Measurements from ENCODE around the gene BECN2.

- TF ChIP-seq EZH2 (IDR thresholded peaks at IDR 0.05; ENCODE audit: borderline replicate concordance) (no peak), EZH2phosphoT487 (IDR thresholded peaks at IDR 0.05; ENCODE audit: low read depth, severe bottlenecking, unreplicated experiment) (no peak)
- TF ChIP-seq, protein P1, sequence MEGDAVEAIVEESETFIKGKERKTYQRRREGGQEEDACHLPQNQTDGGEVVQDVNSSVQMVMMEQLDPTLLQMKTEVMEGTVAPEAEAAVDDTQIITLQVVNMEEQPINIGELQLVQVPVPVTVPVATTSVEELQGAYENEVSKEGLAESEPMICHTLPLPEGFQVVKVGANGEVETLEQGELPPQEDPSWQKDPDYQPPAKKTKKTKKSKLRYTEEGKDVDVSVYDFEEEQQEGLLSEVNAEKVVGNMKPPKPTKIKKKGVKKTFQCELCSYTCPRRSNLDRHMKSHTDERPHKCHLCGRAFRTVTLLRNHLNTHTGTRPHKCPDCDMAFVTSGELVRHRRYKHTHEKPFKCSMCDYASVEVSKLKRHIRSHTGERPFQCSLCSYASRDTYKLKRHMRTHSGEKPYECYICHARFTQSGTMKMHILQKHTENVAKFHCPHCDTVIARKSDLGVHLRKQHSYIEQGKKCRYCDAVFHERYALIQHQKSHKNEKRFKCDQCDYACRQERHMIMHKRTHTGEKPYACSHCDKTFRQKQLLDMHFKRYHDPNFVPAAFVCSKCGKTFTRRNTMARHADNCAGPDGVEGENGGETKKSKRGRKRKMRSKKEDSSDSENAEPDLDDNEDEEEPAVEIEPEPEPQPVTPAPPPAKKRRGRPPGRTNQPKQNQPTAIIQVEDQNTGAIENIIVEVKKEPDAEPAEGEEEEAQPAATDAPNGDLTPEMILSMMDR (IDR thresholded peaks at IDR 0.05; ENCODE audit: poor library complexity) = no peak
Observed at GRCh38 chr1:242002072-242002471, 44.5 kb downstream of the BECN2 start.
